ENCODE measurements around the gene ENOPH1.
"Not testable (repeated sequence)": the region's sequence is repeated elsewhere in the genome, so short reads cannot be mapped to it uniquely, and the experiment has no call there.

Gene ENOPH1

DNA sequence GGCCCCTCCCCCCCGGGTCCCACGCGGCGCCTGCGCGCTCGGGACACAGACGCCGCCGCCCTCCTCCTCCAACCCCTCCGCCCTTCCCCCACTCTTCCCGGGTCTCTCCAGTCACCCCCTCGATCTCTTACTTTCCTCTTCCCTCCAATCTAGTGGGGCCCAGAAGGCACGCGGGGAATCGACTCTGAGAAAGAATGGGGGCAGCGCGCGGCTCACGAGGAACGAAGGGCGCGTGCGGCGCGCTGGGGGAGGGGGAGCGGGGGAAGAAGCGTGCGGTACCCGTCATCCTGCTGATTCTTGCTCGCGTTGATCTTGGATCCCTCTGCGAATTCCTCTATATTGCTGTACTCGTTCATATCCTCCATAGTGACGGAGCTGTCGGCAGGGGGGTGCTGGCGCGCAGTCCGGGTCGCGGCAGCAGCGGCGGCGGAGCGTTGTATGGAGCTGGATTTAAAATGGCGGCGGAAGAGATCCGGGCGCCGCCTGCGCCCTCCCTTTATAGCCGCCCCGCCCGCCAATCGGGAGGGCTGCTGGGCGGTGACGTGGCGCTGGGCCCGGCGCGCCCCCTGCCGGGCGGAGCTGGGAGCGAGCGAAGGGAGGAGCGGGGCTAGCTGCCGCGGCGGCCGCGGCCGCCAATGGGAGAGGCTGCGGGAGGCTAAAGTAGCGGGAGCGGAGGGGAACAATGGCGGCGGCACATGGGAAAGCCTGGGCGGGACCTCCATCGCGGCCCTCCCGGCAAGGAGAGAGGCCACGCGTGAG lies 1.2 kb upstream of the ENOPH1 start:
- peak; percentile 90 for DNase-seq

- peak; percentile 61 for DNase-seq
These were observed 630 bp upstream of the ENOPH1 start for GRCh38 chr4:82429728-82430192.

- peak; percentile 43 for DNase-seq
These were observed 765 bp downstream of the ENOPH1 start for GRCh38 chr4:82430964-82431745.

- no peak for DNase-seq
These were observed 1.4 kb downstream of the ENOPH1 start for GRCh38 chr4:82431831-82432230.

- no peak for DNase-seq
These were observed 2.2 kb downstream of the ENOPH1 start for GRCh38 chr4:82432596-82432995.

- DNase-seq: no peak
These were observed 3.4 kb downstream of the ENOPH1 start for GRCh38 chr4:82433791-82434190.

- DNase-seq: no peak
These were observed 4.6 kb downstream of the ENOPH1 start for GRCh38 chr4:82434949-82435348.

DNA sequence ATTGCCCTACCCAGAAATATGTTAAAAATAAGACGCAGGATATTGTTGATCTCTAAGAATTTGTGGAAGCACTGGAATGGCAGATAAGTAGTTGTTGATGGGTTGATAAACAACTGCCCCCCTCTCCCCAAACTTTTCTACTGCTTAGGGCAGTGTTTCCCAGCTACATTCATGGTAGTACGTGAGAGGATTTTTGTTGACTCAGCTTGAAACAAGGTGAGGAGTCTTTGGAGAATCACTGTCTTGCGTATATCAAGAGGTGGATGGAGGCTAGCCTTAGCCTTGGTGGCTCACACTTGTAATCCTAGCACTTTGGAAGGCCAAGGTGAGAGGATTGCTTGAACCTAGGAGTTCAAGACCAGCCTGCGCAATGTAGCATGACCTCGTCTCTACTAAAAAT lies 5.7 kb downstream of the ENOPH1 start:
- DNase-seq: no peak

DNA sequence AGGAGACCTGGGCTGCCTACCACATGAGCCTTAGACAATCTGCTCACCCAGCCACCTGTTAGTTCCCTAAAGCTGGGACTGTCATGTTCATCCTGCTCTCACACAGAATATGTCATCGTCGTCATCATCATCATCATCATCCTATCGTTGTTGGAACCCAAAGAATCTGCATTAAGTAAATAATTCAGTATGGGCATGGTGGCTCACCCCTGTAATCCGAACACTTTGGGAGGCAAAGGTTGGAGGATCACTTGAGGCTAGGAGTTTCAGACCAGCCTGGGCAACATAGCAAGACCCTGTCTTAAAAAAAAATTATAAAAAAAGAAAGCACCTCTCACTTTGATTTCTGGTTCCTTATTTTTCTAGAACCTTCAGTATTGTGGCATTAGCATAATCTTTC lies 6.4 kb downstream of the ENOPH1 start:
- DNase-seq: no peak

- DNase-seq: peak; percentile 39
These were observed 7.1 kb downstream of the ENOPH1 start for GRCh38 chr4:82437285-82438005.

GRCh38 chr4:82439088-82439487 lies 8.7 kb downstream of the ENOPH1 start:
- no peak for DNase-seq

- no peak for DNase-seq
These were observed 17.5 kb downstream of the ENOPH1 start for GRCh38 chr4:82447886-82448285.

DNA sequence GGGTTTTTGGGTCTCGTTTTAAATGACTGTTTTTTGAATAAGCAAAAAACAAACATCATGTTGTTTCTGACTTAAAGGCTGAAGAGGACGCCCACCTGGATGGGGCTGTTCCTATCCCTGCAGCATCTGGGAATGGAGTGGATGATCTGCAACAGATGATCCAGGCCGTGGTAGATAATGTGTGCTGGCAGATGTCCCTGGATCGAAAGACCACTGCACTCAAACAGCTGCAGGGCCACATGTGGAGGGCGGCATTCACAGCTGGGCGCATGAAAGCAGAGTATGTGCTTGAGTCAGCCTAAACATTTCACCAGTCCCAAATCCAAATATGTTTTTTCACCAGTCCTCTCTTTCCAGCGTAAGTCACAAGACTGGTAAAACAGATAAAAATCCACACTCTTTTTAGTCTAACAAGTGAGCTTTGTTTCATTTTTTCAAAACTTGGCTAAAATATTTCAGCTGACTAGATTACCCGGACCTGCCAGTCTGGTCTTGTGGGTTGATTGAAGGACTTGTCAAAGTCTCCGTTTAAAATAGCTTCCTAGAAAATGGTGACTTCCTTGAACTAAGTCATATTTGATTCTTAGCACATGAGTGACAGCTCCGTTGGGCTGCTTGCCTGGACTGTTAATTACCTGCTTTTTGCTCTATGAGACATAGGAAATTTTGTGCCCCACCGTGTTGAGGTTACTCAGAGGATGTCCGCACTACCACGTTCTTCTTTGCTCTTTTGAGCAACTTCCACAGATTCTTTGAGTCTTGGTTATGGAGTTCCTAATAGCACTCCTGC lies 20.8 kb downstream of the ENOPH1 start:
- no peak for DNase-seq

DNA sequence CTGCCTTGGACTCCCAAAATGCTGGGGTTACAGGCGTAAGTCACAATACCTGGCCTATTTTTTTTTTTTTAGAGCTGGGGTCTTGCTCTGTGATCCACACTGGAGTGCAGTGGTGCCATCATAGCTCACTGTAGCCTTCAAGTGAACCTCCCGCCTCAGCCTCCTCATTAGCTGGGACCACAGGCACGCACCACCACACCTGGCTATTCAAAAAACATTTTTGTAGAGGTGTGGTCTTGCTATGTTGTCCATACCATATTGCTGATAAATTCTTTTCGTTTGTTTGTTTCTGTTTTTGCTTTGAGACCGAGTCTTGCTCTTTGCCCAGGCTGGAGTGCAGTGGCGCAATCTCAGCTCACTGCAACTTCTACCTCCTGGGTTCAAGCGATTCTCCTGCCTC lies 21.6 kb downstream of the ENOPH1 start:
- DNase-seq: no peak

DNA sequence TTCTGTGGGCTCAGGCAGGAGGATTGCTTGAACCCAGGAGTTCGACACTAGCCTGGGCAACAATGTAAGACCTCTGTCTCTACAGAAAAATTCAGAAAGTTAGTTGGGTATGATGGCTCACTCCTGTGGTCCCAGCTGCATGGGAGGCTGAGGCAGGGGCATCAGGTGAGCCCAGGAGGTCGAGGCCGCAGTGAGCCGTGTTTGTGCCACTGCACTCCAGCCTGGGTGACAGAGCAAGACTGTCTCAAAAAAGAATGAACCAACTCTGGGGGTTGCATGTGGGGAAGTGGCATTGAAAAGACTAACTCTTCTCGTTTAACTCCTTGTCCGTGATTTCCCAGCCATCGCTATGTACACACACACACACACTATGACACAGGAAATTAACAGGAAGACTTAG lies 26.9 kb downstream of the ENOPH1 start:
- no peak for DNase-seq

GRCh38 chr4:82458729-82459128 lies 28.3 kb downstream of the ENOPH1 start:
- no peak for DNase-seq

DNA sequence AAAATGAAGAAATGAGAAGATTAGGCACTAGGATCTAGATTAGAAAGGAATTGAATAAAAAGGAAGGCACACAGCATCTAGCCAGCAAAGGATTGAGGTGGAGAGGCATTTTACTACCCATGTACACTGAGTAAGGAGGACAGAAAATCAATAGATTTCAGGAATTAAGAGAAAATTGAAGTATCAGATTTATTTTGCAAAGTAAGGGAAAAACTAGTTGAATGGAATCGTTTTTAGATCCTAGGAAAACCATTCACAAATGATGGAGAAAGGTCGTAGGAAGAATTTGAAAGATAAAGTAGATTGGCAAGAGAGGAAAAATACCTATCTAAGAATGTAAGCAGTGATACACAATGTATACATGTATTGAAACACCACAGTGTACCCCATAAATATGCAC lies 31.3 kb downstream of the ENOPH1 start:
- DNase-seq: no peak

GRCh38 chr4:82462415-82462831 lies 32.0 kb downstream of the ENOPH1 start:
- peak; percentile 76 for DNase-seq

GRCh38 chr4:82463221-82463620 lies 32.8 kb downstream of the ENOPH1 start:
- DNase-seq: no peak

DNA sequence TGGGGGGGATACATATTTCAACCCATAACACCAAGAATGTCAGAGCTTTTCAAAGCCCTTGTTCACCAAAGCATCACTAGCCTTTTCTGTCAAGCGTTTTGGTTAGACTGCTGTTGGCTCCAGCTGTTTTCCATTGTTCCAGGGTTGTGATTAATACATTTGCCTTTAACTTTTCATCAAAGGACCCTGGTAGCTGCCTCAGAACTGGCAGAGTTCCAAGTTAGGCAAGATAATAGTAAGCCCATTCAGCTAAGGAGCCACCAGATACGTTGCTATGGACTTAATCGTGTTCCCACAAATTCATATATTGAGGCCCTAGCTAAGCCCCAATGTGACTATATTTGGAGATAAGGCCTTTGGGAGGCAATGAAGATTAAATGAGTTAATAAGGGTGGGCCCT lies 37.1 kb downstream of the ENOPH1 start:
- DNase-seq: no peak

DNA sequence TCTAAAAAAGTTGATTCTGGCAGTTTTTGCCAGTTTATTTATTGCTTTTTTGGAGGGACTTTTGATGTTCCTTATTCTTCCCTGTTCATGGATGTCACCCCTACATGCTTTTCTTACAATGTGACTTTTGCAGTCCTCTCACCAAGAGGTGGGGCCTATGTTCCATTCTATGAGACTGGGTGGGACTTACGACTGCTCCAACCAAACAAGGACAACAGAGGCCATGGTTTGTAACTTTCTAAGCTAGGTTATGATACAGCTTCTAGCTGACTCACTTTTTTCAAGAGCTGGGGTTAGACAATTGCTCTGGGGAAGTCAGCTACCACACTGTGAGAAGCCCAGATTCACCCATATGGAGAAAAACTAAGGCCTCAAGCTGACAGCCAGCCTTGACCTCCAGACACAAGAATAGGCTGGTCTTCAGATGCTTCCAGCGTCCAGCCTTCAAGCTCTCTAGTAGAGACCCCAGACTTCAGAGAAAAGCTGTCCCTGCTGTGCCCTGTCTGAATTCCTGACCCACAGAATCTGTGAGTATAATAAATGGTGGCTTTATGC lies 39.5 kb downstream of the ENOPH1 start:
- peak; percentile 73 for DNase-seq

GRCh38 chr4:82473080-82473479 lies 42.7 kb downstream of the ENOPH1 start:
- DNase-seq: not testable (repeated sequence)
